ENCODE results near the gene CAMTA1.
"Not testable (repeated sequence)": the region's sequence is repeated elsewhere in the genome, so short reads cannot be mapped to it uniquely, and the experiment has no call there.

DNA sequence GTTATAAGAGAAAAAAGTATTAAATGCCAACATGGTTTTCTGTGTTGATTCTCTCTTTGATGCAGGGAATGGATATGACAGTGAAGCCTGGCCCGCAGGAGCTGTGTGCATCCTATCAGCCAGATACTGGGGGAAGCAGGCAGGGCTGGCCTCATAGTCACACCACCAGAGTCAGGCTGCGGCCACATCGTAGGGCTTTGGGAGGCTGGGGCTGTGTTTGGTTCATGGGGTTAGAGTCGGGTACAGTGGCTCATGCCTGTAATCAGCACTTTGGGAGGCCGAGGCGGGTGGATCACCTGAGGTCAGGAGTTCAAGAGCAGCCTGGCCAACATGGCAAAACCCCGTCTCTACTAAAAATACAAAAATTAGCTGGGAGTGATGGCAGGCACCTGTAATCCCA, 545.5 kb downstream of the CAMTA1 start:
- TF ChIP-seq POLR2A, EP300 (IDR thresholded peaks at IDR 0.05): not testable (repeated sequence)
- TF ChIP-seq, protein P1, sequence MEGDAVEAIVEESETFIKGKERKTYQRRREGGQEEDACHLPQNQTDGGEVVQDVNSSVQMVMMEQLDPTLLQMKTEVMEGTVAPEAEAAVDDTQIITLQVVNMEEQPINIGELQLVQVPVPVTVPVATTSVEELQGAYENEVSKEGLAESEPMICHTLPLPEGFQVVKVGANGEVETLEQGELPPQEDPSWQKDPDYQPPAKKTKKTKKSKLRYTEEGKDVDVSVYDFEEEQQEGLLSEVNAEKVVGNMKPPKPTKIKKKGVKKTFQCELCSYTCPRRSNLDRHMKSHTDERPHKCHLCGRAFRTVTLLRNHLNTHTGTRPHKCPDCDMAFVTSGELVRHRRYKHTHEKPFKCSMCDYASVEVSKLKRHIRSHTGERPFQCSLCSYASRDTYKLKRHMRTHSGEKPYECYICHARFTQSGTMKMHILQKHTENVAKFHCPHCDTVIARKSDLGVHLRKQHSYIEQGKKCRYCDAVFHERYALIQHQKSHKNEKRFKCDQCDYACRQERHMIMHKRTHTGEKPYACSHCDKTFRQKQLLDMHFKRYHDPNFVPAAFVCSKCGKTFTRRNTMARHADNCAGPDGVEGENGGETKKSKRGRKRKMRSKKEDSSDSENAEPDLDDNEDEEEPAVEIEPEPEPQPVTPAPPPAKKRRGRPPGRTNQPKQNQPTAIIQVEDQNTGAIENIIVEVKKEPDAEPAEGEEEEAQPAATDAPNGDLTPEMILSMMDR (IDR thresholded peaks at IDR 0.05) = not testable (repeated sequence)
